HL-60/S4 (cell line): Measurements from ENCODE around the gene RAPGEF5.

Experiments
- in situ Hi-C: fragments of 300-500 bp; cut with MboI; formaldehyde crosslinking; loops from 2 replicates; pipeline ENCODE4 v1.14.3; 2022; ENCODE audit warnings: low sequenced_read_pairs

The RAPGEF5 gene

GRCh38 chr7:22356701-22357310 is at the start of gene RAPGEF5:
Gene RAPGEF5, minus strand, starts transcription at chr7:22357154. Its CDS starts 94 bp downstream, at chr7:22357060.
- in situ Hi-C loops = no loop called here

GRCh38 chr7:22406715-22407114 is 49.8 kb upstream of the RAPGEF5 start:
- in situ Hi-C loops = no loop called here

GRCh38 chr7:22404421-22405023 is 47.6 kb upstream of the RAPGEF5 start:
- in situ Hi-C loops = no loop called here

- in situ Hi-C loops = no loop called here
Measured at GRCh38 chr7:22403344-22403743, 46.4 kb upstream of the RAPGEF5 start.

- in situ Hi-C loops = no loop called here
Measured at GRCh38 chr7:22402250-22402649, 45.3 kb upstream of the RAPGEF5 start.

GRCh38 chr7:22400936-22401553 is 44.1 kb upstream of the RAPGEF5 start:
- in situ Hi-C loops = no loop called here

GRCh38 chr7:22400150-22400814 is 43.3 kb upstream of the RAPGEF5 start:
- in situ Hi-C loops = no loop called here

- in situ Hi-C loops = no loop called here
Measured at GRCh38 chr7:22399546-22399945, 42.6 kb upstream of the RAPGEF5 start.

- in situ Hi-C loops = no loop called here
Measured at GRCh38 chr7:22399091-22399490, 42.1 kb upstream of the RAPGEF5 start.

- in situ Hi-C loops = no loop called here
Measured at GRCh38 chr7:22397981-22398380, 41.0 kb upstream of the RAPGEF5 start.

GRCh38 chr7:22395222-22395621 is 38.3 kb upstream of the RAPGEF5 start:
- in situ Hi-C loops = no loop called here

- in situ Hi-C loops = no loop called here
Measured at GRCh38 chr7:22394739-22395138, 37.8 kb upstream of the RAPGEF5 start.

- in situ Hi-C loops = no loop called here
Measured at GRCh38 chr7:22393913-22394729, 37.2 kb upstream of the RAPGEF5 start.

GRCh38 chr7:22390516-22390915 is 33.6 kb upstream of the RAPGEF5 start:
- in situ Hi-C loops = no loop called here

GRCh38 chr7:22389892-22390291 is 32.9 kb upstream of the RAPGEF5 start:
- in situ Hi-C loops = no loop called here

- in situ Hi-C loops = no loop called here
Measured at GRCh38 chr7:22387583-22387982, 30.6 kb upstream of the RAPGEF5 start.

GRCh38 chr7:22386865-22387264 is 29.9 kb upstream of the RAPGEF5 start:
- in situ Hi-C loops = no loop called here

- in situ Hi-C loops = no loop called here
Measured at GRCh38 chr7:22386206-22386858, 29.4 kb upstream of the RAPGEF5 start.

GRCh38 chr7:22385326-22385725 is 28.4 kb upstream of the RAPGEF5 start:
- in situ Hi-C loops = no loop called here

GRCh38 chr7:22380333-22380732 is 23.4 kb upstream of the RAPGEF5 start:
- in situ Hi-C loops = no loop called here
